ENCODE results near the gene RAB3D. TPM values are rescaled to one million over a fixed set of nuclear protein-coding genes. Genes with fewer than 3 reads are reported as not detected.
A peak's percentile ranks its signal among the peaks of the same experiment; 100 is the strongest.

The RAB3D gene
- total RNA-seq, 1 experiment from 2014 or later, result 28.9 TPM

GRCh38 chr19:11338569-11339253, 746 bp downstream of the RAB3D start:
- no peaks in the 10 kb centered on the region for H3K9me2 ChIP-seq (ENCODE audit: insufficient read depth)
- TF ChIP-seq EGR1 (IDR thresholded peaks at IDR 0.05; ENCODE audit: low read depth), result no peak
- no peak for TF ChIP-seq SP1 (IDR thresholded peaks at IDR 0.05; ENCODE audit: low read depth)
- TF ChIP-seq ZNF274 (IDR thresholded peaks at IDR 0.05; ENCODE audit: low read depth, low read length), result no peak
- no peak for TF ChIP-seq ELF1 (IDR thresholded peaks at IDR 0.05; ENCODE audit: borderline replicate concordance, low read depth)
- TF ChIP-seq REST (IDR thresholded peaks at IDR 0.05; ENCODE audit: low read depth), result no peak
- TF ChIP-seq ATF3 (IDR thresholded peaks at IDR 0.05), result no peak
- no peak for TF ChIP-seq FOSL1 (IDR thresholded peaks at IDR 0.05; ENCODE audit: low read depth)
- TF ChIP-seq RAD21 (IDR thresholded peaks at IDR 0.05; ENCODE audit: low read depth), result no peak
- TF ChIP-seq MAX (IDR thresholded peaks at IDR 0.05), result no peak
- TF ChIP-seq TCF7L2 (IDR thresholded peaks at IDR 0.05; ENCODE audit: borderline replicate concordance, extremely low read depth, insufficient read depth, insufficient read length), result no peak
- no peak for TF ChIP-seq EZH2 (IDR thresholded peaks at IDR 0.05)
- no peak for TF ChIP-seq CEBPB (IDR thresholded peaks at IDR 0.05; ENCODE audit: low read depth)
- TF ChIP-seq SIN3A (IDR thresholded peaks at IDR 0.05; ENCODE audit: low read depth), result no peak
- BruUV-seq (replicated peaks), result no TSS peak
- H3K79me2 ChIP-seq (ENCODE audit: insufficient read depth, low read length), result no peaks in the 10 kb centered on the region
- ChIA-PET RAD21 (ENCODE audit: low non-redundant PET in 1 of 2, low total read pairs in 2 of 2, uncharacterized antibody in 2 of 2, unreplicated experiment in 2 of 2) (no interaction called here), POLR2A (interaction anchor here (1.4 kb wide), 1 partner anchor 38 kb away, joined by 4 read pairs; no protein-coding TSS in a partner anchor), CTCF (interaction anchor here (1.6 kb wide), 1 partner anchor 43 kb away, joined by 3 read pairs; no protein-coding TSS in a partner anchor)
- peaks cover 0 to 5% of the 10 kb centered on the region in 2 experiments; a peak in 1 of 4 replicates for H3K9me3 ChIP-seq (ENCODE audit: control insufficient read depth in 1 of 2, insufficient read depth in 1 of 2, low read depth in 1 of 2, low read length in 2 of 2)
- no peaks in the 10 kb centered on the region for H3K27me3 ChIP-seq (ENCODE audit: insufficient read depth, low read length)
- peaks cover 15 to 30% of the 10 kb centered on the region in 2 experiments for H3K4me1 ChIP-seq (ENCODE audit: control insufficient read depth in 1 of 2, insufficient read depth in 2 of 2, low read length in 2 of 2)
- no peaks in the 10 kb centered on the region for H4K20me1 ChIP-seq (ENCODE audit: insufficient read depth)
- H3K27ac ChIP-seq (ENCODE audit: low read depth, low read length), result peak overlapping the region; percentile 62; the same call in 1 of the 2 replicates
- H3K36me3 ChIP-seq (ENCODE audit: control insufficient read depth in 1 of 2, insufficient read depth in 2 of 2, low read length in 2 of 2), result peaks cover 13 to 15% of the 10 kb centered on the region in 2 experiments
- H3K4me3 ChIP-seq (replicated peaks in 1 of 2; ENCODE audit: low read depth in 1 of 2, low read length in 2 of 2), result peak overlapping the region; percentile 69 to 86
- H3K4me2 ChIP-seq (ENCODE audit: low read length), result peak overlapping the region; percentile 96
- H2AFZ ChIP-seq (ENCODE audit: low read depth, low read length, poor library complexity, severe bottlenecking), result no peak overlapping the region
- intact Hi-C loops (cut with micrococcal nuclease), result no loop called here
- DNase-seq (ENCODE audit: low read depth, low spot score) (no peak), ATAC-seq (peak; percentile 8; the same call in 1 of the 2 replicates)
- peak overlapping the region; percentile 76 for H3K9ac ChIP-seq (ENCODE audit: low read length)

All from HCT116 (cell line).